DND-41 (cell line): ENCODE measurements around the gene DIP2B.

Source experiments
- CTCF ChIP-seq: IDR thresholded peaks from 2 replicates; pipeline ENCODE4 v1.5.1; 2012; ENCODE audit warnings: borderline replicate concordance, low read length, moderate library complexity, mild to moderate bottlenecking; ENCODE audit not compliant: poor library complexity, severe bottlenecking; ENCODE audit errors: extremely low read depth
- EZH2 ChIP-seq: IDR thresholded peaks from 3 replicates; pipeline ENCODE4 v1.6.1; 2012; ENCODE audit warnings: borderline replicate concordance, low read depth, mild to moderate bottlenecking, moderate library complexity, low read length, inconsistent platforms; ENCODE audit not compliant: severe bottlenecking

GRCh38 chr12:50785406-50786001 lies 280.7 kb downstream of the DIP2B start:
- TF ChIP-seq CTCF (no peak), EZH2 (no peak)
